Tibial nerve (tissue), 3 donors: Measurements from ENCODE around the gene STUM.

ENCODE experiments used
- CTCF ChIP-seq, 5 experiments: fragments of 200-600 bp in 3 of 5; fragments of 450-650 bp in 2 of 5; sonication (generic) in 3 of 5; IDR thresholded peaks; one replicate each; pipeline ENCODE4 v1.5.1; 2016 to 2019; ENCODE audit warnings: antibody characterized with exemption in 5 of 5, mild to moderate bottlenecking in 3 of 5, moderate library complexity in 2 of 5
- POLR2A ChIP-seq, 2 donors: fragments of 450-650 bp; IDR thresholded peaks; one replicate each; pipeline ENCODE4 v1.6.1; 2017; ENCODE audit warnings: antibody characterized with exemption in 2 of 2, mild to moderate bottlenecking in 2 of 2, moderate library complexity in 2 of 2

- TF ChIP-seq POLR2A (IDR thresholded peaks at IDR 0.05) (no peak), CTCF (IDR thresholded peaks at IDR 0.05) (no peak)
These were observed 77.4 kb downstream of the STUM start for GRCh38 chr1:226625832-226626576.
